ENCODE measurements around the gene TRERF1.

Gene TRERF1

GRCh38 chr6:42179261-42179944 is 272.3 kb downstream of the TRERF1 start:
- DNase-seq: no peak

- DNase-seq: no peak
These were observed 274.0 kb downstream of the TRERF1 start for GRCh38 chr6:42177514-42178364.

- DNase-seq: no peak
These were observed 274.7 kb downstream of the TRERF1 start for GRCh38 chr6:42176981-42177380.

GRCh38 chr6:42175860-42176259 is 275.9 kb downstream of the TRERF1 start:
- no peak for DNase-seq
